ENCODE measurements around the gene AZIN2. TPM values are rescaled to one million over a fixed set of nuclear protein-coding genes. Genes with fewer than 3 reads are reported as not detected.

Gene AZIN2
- total and polyA plus RNA-seq, 2 of the 8 experiments (the other 6 are each of a cell fraction or from before 2014, with no cell fraction given), result 0.22 to 0.91 TPM

DNA sequence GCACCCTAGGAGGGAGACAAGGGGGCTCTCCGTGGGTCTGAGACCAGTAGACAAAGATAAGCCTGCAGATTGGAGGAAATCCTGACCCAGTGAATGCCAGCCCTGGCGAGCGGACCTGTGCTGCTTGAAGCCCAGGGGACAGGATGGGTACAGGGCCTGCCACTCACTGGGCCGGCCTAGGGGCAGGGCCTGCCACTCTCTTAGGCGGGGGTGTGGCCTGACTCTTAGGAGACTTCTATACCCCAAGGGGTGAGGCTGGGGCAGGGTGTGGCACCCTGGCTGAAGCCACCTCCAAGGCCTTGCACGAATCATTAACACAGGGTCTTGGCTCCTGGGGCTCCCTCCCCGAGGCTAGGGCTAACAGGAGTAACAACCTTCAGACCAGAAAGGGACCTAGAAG is 70.2 kb downstream of the AZIN2 start:
- Histone ChIP-seq H2AK5ac (ENCODE audit: low read depth, low read length) (peak overlapping the region; percentile 24; the same call in 1 of the 2 replicates), H2BK120ac (replicated peaks; ENCODE audit: low read depth, low read length) (no peak overlapping the region), H2BK20ac (ENCODE audit: low read length) (peak overlapping the region; percentile 93; the same call in 1 of the 2 replicates), H3K79me1 (ENCODE audit: low read depth, low read length) (no peaks in the 10 kb centered on the region), H3K27me3 (replicated peaks in 1 of 4; ENCODE audit: control insufficient read depth in 3 of 4, extremely low read depth in 1 of 4, insufficient read depth in 3 of 4, low read length in 3 of 4) (no peaks in the 10 kb centered on the region), H3K4me1 (replicated peaks in 1 of 4; ENCODE audit: control insufficient read depth in 3 of 4, insufficient read depth in 4 of 4, low read length in 3 of 4) (peaks cover 16 to 30% (median 19%) of the 10 kb centered on the region in 4 experiments), H2BK15ac (ENCODE audit: low read length) (0 out of 2 replicates have a peak overlapping the region, but pooled peaks have one; percentile 74), H3K18ac (ENCODE audit: extremely low read depth, low read length) (peak overlapping the region; percentile 71; the same call in 1 of the 2 replicates), H3K9me3 (ENCODE audit: insufficient read depth in 2 of 2, low read depth in 1 of 2, low read length in 1 of 2) (no peaks in the 10 kb centered on the region), H3K4me2 (ENCODE audit: insufficient read depth in 1 of 2, low read depth in 2 of 2, low read length in 2 of 2) (peak overlapping the region in 1 of 2 experiments; percentile 16; a peak in 1 of 4 replicates), H3K23me2 (ENCODE audit: low read depth, low read length) (no peaks in the 10 kb centered on the region), H3K4me3 (ENCODE audit: extremely low read depth in 1 of 4, insufficient read depth in 2 of 4, low read depth in 3 of 4, low read length in 4 of 4) (no peak overlapping the region), H3K9ac (replicated peaks in 1 of 4; ENCODE audit: extremely low read depth in 1 of 4, low read depth in 3 of 4, low read length in 3 of 4) (no peak overlapping the region), H3K36me3 (ENCODE audit: control insufficient read depth in 2 of 4, insufficient read depth in 4 of 4, low read length in 3 of 4) (peaks cover 0 to 5% (median 0%) of the 10 kb centered on the region in 4 experiments; a peak in 2 of 8 replicates), H2BK5ac (ENCODE audit: low read depth, low read length) (peak overlapping the region; percentile 76; the same call in 1 of the 2 replicates), H2BK12ac (ENCODE audit: low read depth, low read length) (0 out of 2 replicates have a peak overlapping the region, but pooled peaks have one; percentile 30), H3K23ac (ENCODE audit: insufficient read length) (no peak overlapping the region), H3K56ac (replicated peaks; ENCODE audit: insufficient read length, low read depth, low read length) (no peak overlapping the region), H4K20me1 (replicated peaks in 1 of 2; ENCODE audit: control insufficient read depth in 1 of 2, insufficient read depth in 2 of 2, low read length in 2 of 2) (peaks cover 0 to 2% of the 10 kb centered on the region in 2 experiments), H2AFZ (ENCODE audit: low read length) (no peak overlapping the region), H4K8ac (ENCODE audit: extremely low read depth, insufficient read depth, low read length) (no peak overlapping the region), H4K5ac (ENCODE audit: insufficient read length, low read depth, low read length) (no peak overlapping the region), H4K91ac (replicated peaks; ENCODE audit: insufficient read length, low read length) (peak overlapping the region; percentile 20), H3K4ac (replicated peaks; ENCODE audit: insufficient read length, low read depth, low read length) (no peak overlapping the region), H3K27ac (ENCODE audit: low read depth, low read length) (no peak overlapping the region), H3K79me2 (ENCODE audit: control insufficient read depth in 1 of 2, insufficient read depth in 2 of 2, low read length in 2 of 2) (no peaks in the 10 kb centered on the region), H3K14ac (ENCODE audit: insufficient read length) (no peak overlapping the region)
- DNase-seq (ENCODE audit: low read depth in 1 of 2, low spot score in 2 of 2) (no peak), FAIRE-seq (no peak)
- POLR2A ChIA-PET (ENCODE audit: partially characterized antibody), result interaction anchor here (4.5 kb wide), 1 partner anchor 9 kb away, joined by 23 read pairs; no protein-coding TSS in a partner anchor
- CTCF ChIA-PET (ENCODE audit: partially characterized antibody), result interaction anchor here (1.0 to 4.7 kb wide), 6 partner anchors 12 to 148 kb away, joined by 3 to 47 read pairs (median 4); partner anchors contain the start of gene TRIM62
- 85% methylated on average over 7 of the region's 7 CpGs; no CpG with 5 or more reads in 1 of the 2 experiments for WGBS, 2 experiments (ENCODE audit: extremely low coverage in 1 of 2, insufficient coverage in 1 of 2, insufficient read length in 1 of 2, insufficient replicate concordance in 2 of 2, low coverage in 1 of 2, low lambda C conversion rate in 2 of 2, missing lambda C conversion rate in 1 of 2)
- TF ChIP-seq PHF8 (conservative IDR thresholded peaks at IDR 0.05; ENCODE audit: low read depth, low read length), result no peak
- no peak for TF ChIP-seq MAX (IDR thresholded peaks at IDR 0.05)
- no peak for TF ChIP-seq CBX8 (IDR thresholded peaks at IDR 0.05; ENCODE audit: borderline replicate concordance, low read depth, low read length)
- no peak for TF ChIP-seq POU5F1 (IDR thresholded peaks at IDR 0.05; ENCODE audit: low read depth, low read length)
- TF ChIP-seq ZNF274 (IDR thresholded peaks at IDR 0.05; ENCODE audit: borderline replicate concordance, extremely low read depth, low read length), result no peak
- no peak for TF ChIP-seq BCL11A (IDR thresholded peaks at IDR 0.05; ENCODE audit: low read depth in 2 of 2, low read length in 2 of 2)
- TF ChIP-seq TAF7 (optimal IDR thresholded peaks at IDR 0.05; ENCODE audit: borderline replicate concordance, low read depth, low read length), result no peak
- no peak for TF ChIP-seq POLR2AphosphoS5 (IDR thresholded peaks at IDR 0.05; ENCODE audit: low read depth, low read length)

Measured in H1 (cell line).